ENCODE measurements around the gene SLC12A3.
"Not testable (repeated sequence)": the region's sequence is repeated elsewhere in the genome, so short reads cannot be mapped to it uniquely, and the experiment has no call there.

SLC12A3 gene

GRCh38 chr16:56869513-56870275 lies 4.7 kb downstream of the SLC12A3 start:
- no peak for DNase-seq

GRCh38 chr16:56870276-56870888 lies 5.4 kb downstream of the SLC12A3 start:
- DNase-seq = no peak

- DNase-seq = no peak
Measured at GRCh38 chr16:56871172-56871593, 6.2 kb downstream of the SLC12A3 start.

- no peak for DNase-seq
Measured at GRCh38 chr16:56872863-56873391, 7.9 kb downstream of the SLC12A3 start.

GRCh38 chr16:56874800-56875199 lies 9.8 kb downstream of the SLC12A3 start:
- DNase-seq = no peak

- DNase-seq = no peak
Measured at GRCh38 chr16:56876048-56876447, 11.0 kb downstream of the SLC12A3 start.

- no peak for DNase-seq
Measured at GRCh38 chr16:56877486-56878182, 12.6 kb downstream of the SLC12A3 start.

GRCh38 chr16:56878282-56878854 lies 13.4 kb downstream of the SLC12A3 start:
- no peak for DNase-seq

- DNase-seq = no peak
Measured at GRCh38 chr16:56879276-56879675, 14.3 kb downstream of the SLC12A3 start.

- no peak for DNase-seq
Measured at GRCh38 chr16:56880176-56880575, 15.2 kb downstream of the SLC12A3 start.

- DNase-seq = no peak
Measured at GRCh38 chr16:56880685-56881084, 15.7 kb downstream of the SLC12A3 start.

- DNase-seq = no peak
Measured at GRCh38 chr16:56882077-56882800, 17.2 kb downstream of the SLC12A3 start.

- no peak for DNase-seq
Measured at GRCh38 chr16:56883586-56883985, 18.6 kb downstream of the SLC12A3 start.

- DNase-seq = no peak
Measured at GRCh38 chr16:56884026-56884582, 19.1 kb downstream of the SLC12A3 start.

- DNase-seq = not testable (repeated sequence)
Measured at GRCh38 chr16:56884929-56885328, 19.9 kb downstream of the SLC12A3 start.

GRCh38 chr16:56885446-56886162 lies 20.6 kb downstream of the SLC12A3 start:
- no peak for DNase-seq

- DNase-seq = no peak
Measured at GRCh38 chr16:56886296-56886695, 21.3 kb downstream of the SLC12A3 start.

GRCh38 chr16:56886826-56887225 lies 21.8 kb downstream of the SLC12A3 start:
- DNase-seq = no peak

- no peak for DNase-seq
Measured at GRCh38 chr16:56888806-56889205, 23.8 kb downstream of the SLC12A3 start.

GRCh38 chr16:56889206-56889605 lies 24.2 kb downstream of the SLC12A3 start:
- DNase-seq = no peak

GRCh38 chr16:56891685-56892084 lies 26.7 kb downstream of the SLC12A3 start:
- no peak for DNase-seq

All from effector CD8-positive, alpha-beta T cell (primary cell).